Cardiac fibroblast (primary cell): Measurements from ENCODE around the gene NR3C1.

ENCODE experiments used
- DNase-seq, 2 donors: peaks; one replicate each; pipeline versions ENCODE4 v3.0.0 to v3.0.0-alpha.2; 2010; ENCODE audit warnings: low read depth in 2 of 2
- H3K4me3 ChIP-seq, 2 donors: replicated peaks in 1 of 2; 1 replicate in 1 of 2; 2 replicates in 1 of 2; pipeline ENCODE4 v1.5.1; 2011; ENCODE audit warnings: low read depth in 2 of 2, low read length in 2 of 2, mild to moderate bottlenecking in 2 of 2, moderate library complexity in 1 of 2
- TF ChIP-seq, protein P1 (sequence below): IDR thresholded peaks from one replicate; pipeline ENCODE4 v1.5.1; 2011; ENCODE audit warnings: low read depth, mild to moderate bottlenecking, low read length, inconsistent platforms

The NR3C1 gene

DNA sequence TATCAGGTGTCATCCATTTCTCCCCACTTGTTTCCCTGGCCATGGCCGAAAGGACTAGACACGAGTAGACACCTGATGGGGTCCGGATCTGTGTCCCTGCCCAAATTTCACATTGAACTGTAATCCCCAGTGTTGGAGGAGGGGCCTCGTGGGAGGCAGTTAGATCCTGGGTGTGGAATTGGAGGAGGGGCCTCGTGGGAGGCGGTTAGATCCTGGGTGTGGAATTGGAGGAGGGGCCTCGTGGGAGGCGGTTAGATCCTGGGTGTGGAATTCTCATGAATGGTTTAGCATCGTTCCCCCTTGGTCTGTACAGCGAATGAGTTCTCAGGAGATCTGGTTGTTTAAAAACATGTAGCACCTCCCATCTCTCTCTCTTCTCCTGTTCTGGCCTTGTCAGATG, 165.8 kb downstream of the NR3C1 start:
- no peak for DNase-seq
- TF ChIP-seq, protein P1, sequence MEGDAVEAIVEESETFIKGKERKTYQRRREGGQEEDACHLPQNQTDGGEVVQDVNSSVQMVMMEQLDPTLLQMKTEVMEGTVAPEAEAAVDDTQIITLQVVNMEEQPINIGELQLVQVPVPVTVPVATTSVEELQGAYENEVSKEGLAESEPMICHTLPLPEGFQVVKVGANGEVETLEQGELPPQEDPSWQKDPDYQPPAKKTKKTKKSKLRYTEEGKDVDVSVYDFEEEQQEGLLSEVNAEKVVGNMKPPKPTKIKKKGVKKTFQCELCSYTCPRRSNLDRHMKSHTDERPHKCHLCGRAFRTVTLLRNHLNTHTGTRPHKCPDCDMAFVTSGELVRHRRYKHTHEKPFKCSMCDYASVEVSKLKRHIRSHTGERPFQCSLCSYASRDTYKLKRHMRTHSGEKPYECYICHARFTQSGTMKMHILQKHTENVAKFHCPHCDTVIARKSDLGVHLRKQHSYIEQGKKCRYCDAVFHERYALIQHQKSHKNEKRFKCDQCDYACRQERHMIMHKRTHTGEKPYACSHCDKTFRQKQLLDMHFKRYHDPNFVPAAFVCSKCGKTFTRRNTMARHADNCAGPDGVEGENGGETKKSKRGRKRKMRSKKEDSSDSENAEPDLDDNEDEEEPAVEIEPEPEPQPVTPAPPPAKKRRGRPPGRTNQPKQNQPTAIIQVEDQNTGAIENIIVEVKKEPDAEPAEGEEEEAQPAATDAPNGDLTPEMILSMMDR, result no peak
- H3K4me3 ChIP-seq, result no peak overlapping the region

DNA sequence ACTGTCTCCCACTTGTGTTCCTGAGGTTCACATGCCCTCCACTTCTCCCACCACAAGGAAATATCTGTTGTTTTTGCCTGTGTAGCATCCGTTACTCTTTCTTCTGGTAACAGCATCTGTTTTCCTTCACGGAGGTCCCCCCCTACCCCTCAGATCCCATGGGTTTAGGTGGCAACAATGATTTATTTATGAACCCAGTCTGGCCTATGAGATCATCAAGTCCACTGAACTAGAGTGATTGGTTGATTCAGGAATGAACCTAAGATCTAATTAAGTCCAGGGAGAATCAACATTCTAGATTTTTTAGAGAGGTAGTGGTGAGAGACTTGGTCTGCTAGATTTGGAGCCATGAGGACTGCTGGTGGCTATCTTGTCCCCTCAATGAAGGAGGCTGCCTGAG, 166.8 kb downstream of the NR3C1 start:
- TF ChIP-seq, protein P1, result no peak
- DNase-seq, result no peak
- H3K4me3 ChIP-seq, result no peak overlapping the region

DNA sequence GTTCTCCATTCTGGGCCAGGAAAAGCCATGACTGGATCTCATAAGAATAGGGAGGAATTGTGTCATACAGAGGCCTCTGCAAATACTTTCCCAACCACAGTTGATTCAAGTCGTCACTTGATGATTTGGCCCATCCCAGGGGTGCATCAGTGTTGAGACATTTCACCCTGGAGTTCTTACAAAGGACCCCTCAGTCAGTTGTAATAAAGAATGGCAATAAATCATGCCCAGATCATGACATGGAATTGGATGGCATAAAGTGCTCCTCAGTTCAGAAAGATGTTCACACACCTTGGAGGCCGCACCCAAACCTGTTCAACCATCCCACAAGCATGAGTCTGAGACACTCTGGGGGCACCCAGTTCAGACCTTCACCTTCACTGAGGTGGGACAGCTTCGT, 168.1 kb downstream of the NR3C1 start:
- TF ChIP-seq, protein P1, result no peak
- H3K4me3 ChIP-seq, result no peak overlapping the region
- DNase-seq, result peak in 1 of 2 donors; percentile 82

DNA sequence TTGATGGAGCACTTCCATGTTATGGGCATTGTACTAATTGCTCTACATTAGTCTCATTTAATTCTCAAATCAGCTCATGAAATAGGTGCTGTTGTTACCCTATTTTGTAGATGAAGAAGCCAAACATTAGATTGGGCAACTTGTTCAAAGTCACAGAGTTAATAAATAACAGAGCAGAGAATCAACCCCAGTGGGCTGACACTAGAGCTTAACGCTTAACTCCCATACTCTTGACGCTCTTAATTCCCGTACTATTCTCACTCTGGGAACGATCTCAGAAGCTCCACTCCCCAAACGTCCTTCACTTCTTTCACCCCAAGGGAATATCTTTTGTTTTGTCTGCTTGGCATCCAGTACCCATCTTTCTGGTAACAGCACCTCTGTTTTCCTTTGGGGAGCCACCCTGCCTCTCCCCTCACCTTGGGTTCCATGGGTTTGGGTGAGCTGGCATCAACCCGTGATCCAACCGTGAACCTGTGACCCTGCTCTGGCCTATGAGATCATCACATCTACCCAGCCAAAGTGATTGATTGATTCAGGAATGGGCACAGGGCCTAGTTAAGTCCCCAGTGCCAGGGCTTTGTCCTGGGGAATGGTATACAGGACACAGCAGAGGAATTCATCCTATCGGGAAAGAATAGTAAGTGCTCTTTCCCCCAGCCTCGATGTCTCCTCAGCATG, 169.2 kb downstream of the NR3C1 start:
- no peak overlapping the region for H3K4me3 ChIP-seq
- TF ChIP-seq, protein P1, result no peak
- DNase-seq, result no peak

DNA sequence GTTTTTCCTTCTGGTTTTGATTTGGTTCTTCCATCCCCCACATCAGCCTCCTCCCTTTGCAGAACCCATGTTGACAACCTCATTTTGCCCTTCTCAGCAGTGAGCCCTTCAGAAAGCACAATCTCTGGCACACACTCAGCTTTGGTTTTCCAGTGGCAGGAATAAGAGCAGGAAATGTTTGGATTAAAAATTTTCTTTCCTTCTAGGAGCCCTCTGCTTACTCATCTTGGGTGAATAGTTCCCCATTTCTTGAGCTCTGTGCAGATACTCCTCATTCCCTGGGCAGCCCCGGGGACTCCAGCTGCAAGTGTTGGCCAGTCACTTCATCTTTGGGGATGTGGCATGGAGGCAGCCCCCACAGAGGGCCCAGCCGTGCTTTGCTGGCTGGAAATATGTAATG, 170.5 kb downstream of the NR3C1 start:
- TF ChIP-seq, protein P1, result no peak
- peak in 1 of 2 donors; percentile 55 for DNase-seq
- H3K4me3 ChIP-seq, result no peak overlapping the region

DNA sequence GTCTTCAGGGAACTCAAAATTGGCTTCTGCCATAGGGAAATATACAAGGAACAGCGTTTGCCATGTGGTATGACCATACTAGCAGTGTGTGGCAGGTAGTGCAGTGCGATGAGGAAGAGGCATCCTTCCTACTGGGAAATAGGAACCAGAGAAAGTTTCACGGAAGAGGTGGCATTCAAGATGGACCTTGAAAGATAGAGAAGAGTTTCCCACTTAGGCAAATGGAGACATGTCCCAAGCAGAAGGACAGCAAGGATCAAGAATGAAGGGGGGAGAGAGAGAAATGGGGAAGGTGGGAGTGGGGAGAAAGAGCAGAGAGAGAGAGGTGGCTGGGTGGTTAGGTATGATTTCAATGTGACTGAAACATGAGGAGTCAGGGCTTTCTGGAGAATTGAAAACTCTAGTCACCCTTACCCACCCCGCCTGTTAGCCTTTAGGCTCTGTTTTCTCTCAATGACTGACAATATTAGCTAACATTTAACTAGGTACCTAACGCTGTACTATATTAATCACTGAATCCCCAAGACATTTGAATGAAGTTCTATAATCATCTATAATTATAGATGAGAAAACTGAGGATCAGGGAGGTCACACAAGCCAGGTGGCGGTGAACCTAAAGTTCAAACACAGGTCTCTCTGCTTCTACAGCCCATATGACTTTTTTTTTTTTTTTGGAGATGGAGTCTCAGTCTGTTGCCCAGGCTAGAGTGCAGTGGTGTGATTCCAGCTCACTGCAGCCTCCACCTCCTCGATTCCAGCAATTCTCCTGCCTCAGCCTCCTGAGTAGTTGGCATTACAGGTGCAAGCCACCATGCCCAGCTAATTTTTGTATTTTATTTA, 171.3 kb downstream of the NR3C1 start:
- H3K4me3 ChIP-seq, result no peak overlapping the region
- no peak for DNase-seq
- TF ChIP-seq, protein P1, result no peak
